GM10847 (cell line): ENCODE measurements around the gene STOM.

Experiments
- POLR2A ChIP-seq: IDR thresholded peaks from 2 replicates; pipeline ENCODE4 v1.6.1; 2011; ENCODE audit not compliant: insufficient read length; ENCODE audit errors: extremely low read depth

Gene STOM

DNA sequence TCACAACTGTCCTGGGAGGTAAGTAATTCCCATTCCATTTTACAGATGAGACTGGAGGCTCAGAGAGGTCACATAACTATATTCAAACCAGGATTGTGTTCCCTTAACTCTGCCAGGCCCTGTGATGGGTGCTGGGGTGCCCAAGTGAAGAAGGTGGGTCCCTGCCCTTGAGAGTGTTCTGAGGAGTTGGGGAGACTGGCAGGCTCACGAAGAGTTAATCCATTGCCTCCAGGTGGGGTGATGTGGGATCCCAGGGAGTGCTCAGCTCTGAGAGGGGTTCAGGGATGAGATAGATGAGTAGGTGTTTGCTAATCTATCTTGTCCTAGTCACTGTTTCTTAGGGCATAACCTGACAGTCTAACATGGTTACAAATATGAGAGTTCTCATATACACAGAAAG is 65.3 kb downstream of the STOM start:
- no peak for TF ChIP-seq POLR2A

DNA sequence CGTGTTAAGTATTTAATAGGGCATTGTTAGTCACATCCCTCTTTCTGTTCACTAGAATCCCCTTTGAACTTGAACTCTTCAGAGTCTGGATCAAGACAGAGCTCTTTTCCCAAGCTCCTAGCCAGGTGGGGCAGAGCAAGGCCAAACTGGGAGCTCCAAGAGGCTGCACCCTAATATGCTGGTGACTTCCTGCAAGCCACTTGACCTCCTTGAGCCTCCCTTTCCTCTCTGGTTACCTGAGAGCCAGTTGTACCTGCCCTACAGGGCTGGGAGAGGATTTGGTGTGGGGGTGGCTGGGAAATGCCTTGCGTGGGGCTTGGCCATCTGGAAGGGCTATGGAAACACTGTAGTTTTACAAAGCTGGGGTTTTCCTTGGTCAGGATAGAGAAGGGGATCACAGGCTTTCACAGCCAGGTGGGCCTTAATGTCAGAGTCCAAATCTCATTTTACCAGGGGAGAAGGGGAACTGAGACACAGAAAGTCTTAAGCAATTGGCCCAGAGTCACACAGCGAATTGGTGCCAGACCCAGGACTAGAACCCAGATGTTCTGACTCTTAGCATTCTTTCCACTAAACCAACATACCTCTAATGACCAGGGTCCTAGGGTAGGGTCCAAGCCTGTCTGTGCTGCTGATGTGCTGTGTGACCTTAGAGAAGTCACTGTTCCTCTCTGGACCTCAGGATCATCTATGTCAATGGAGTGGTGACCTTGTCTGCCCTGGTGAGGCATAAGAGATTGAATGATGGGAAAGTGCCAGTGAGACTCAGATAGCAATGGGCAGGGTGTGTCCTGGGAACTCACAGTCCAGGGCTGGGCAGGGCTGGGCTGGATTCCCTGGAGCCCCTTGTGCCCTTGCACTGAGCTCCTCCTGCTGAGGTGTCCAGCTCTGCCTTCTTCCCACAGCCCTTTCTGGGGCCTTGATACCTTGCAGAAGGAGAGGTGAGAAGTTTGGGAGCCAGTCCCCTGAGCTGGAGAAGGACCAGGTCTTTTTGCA is 66.3 kb downstream of the STOM start:
- TF ChIP-seq POLR2A = no peak

GRCh38 chr9:121302786-121303185 is 67.3 kb downstream of the STOM start:
- no peak for TF ChIP-seq POLR2A

GRCh38 chr9:121302341-121302740 is 67.7 kb downstream of the STOM start:
- TF ChIP-seq POLR2A = no peak

GRCh38 chr9:121301881-121302286 is 68.2 kb downstream of the STOM start:
- TF ChIP-seq POLR2A = no peak

GRCh38 chr9:121300283-121301119 is 69.5 kb downstream of the STOM start:
- no peak for TF ChIP-seq POLR2A

DNA sequence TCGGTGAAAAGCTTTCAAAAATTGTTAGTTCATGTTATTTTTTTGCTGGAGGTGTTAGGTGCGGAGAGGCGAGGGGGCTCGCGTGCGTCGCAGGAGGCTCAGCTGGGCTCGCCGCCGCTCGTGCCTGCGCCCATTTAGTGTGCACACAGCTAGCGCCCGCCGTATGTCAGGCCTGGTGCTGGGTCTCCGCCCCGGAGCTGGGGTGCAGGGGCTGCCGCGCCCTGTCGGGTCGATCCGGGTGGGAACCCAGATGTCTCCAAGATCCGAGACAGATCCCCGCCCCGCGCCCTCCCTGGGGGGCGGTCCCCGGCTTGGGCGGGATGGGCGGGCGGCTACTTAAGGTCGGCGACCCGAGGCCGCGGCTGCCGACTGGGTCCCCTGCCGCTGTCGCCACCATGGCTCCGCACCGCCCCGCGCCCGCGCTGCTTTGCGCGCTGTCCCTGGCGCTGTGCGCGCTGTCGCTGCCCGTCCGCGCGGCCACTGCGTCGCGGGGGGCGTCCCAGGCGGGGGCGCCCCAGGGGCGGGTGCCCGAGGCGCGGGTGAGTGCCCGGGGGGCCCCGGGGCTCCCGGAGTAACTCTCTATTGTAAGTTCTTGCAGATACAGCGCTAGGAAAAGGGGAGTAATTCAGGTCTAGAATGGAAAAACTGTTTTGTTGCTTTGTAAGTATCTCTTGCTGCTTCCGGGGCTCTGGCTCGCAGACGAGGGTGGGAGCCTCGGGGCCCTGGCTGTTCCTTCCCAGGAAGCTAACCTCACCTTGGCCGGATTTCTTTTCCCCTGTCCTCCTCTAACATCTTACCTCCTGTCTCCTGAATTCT is 70.4 kb downstream of the STOM start:
- TF ChIP-seq POLR2A = no peak

DNA sequence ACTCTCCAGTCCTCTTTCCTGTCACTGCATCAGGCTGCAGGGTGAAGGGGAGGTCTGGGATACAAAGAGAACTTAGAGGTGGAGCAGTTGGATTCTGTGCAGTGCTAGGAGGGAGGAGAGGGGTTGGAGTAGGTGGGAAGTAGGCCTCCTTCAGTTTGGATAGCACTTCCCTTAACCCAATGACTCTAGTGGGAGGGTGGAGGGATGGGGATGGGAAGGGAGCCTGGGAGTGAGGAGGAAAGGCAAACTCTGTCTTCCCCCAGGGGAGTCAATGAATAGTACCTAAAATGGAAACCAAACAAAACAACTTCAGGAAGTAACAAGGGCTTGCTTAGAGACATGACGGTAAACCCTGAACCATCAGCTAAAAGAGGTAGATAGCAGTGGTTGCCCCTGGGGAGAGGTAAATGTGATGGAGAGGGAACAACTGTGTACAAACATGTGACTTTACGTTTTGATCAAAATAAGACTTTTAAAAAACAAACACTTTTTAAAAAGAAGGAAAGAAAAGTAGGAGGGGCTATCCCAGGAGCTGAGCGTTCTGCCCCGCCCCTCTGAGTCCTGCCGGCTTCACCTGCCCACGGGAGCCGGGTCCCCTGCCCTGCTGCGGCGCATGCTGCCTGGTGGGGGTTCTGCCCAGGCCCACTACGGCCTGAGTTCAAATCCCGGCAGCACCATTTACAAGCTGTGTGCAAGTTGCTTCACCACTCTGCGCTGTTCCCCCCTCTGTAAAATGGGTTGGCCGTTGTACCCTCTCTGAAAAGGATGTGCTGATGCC is 71.2 kb downstream of the STOM start:
- TF ChIP-seq POLR2A = no peak

DNA sequence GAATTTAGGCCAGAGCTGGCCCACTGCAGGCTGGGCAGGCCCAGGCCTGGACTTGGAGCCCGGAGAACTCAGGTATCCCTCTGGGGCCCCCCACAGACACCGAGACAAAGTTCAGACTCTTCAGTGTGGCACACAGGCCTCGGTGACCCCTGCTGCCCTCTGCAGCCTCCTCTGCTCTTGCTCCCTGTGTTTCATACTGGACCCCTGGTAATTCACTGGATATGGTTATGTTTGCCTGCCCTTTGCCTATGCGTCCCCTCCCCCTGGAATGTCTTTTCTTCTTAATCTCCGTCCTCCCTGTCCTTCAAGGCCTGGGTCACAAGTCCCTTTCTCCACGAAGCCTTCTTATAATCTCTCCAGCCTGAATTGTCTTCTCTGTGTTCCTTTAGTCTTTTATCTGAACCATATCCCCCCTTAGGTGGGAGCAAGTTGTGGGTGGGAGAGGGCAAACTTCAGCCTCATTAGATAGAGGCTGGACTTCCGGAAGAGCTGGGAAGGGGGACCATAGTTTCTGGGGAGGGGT is 72.0 kb downstream of the STOM start:
- TF ChIP-seq POLR2A = no peak

- no peak for TF ChIP-seq POLR2A
Measured at GRCh38 chr9:121297389-121297788, 72.7 kb downstream of the STOM start.

DNA sequence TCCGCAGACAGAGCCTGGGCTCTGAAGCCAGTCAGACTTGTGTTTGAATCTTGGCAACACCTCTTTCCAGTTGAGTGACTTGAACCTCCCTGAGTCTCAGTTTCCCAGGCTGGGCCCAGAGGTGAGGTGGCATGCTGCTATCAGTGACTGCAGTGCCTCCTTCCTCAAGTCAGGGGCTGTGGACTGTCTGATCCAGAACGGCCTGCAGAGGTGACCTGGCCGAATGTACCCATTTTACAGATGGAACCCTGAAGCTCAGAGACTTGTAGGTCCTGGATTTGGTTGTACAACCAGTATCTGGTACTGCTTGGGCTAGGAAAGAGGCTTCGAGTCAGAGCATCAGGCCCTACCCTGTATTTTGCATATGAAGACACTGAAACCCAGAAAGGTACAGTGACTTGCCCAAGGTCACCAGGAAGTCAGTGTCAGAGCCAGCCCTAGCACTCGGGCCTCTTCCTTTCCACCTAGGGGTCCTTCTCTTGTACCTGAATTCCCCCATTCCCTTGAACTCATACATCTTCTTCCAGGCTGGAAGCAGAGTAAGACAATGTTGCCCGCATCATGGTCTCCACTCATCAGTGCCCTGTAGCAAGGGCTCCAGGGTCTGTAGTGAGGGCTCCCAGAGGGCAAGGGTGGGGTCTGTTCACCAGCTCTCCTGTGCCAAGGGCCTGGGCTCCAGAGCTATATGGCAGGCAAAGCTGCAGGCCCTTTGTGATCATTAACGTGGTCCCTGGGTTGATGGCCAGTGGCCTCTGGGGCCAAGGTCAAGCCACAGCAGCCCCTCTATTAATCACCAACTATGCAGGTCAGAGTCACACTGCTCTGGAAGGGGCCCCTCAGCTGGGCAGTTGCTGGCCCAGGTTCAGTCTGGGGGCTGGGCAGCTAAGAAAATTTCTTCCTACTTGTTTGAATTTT is 73.6 kb downstream of the STOM start:
- no peak for TF ChIP-seq POLR2A

- no peak for TF ChIP-seq POLR2A
Measured at GRCh38 chr9:121295662-121296191, 74.3 kb downstream of the STOM start.
